Measurements from ENCODE around the gene LYVE1.

- TF ChIP-seq HDAC2 (IDR thresholded peaks at IDR 0.05) (no peak), RAD21 (conservative IDR thresholded peaks at IDR 0.05 in 1 of 2, IDR thresholded peaks at IDR 0.05 in 1 of 2) (no peak), CBX8 (IDR thresholded peaks at IDR 0.05) (no peak)
- TF ChIP-seq, protein P1, sequence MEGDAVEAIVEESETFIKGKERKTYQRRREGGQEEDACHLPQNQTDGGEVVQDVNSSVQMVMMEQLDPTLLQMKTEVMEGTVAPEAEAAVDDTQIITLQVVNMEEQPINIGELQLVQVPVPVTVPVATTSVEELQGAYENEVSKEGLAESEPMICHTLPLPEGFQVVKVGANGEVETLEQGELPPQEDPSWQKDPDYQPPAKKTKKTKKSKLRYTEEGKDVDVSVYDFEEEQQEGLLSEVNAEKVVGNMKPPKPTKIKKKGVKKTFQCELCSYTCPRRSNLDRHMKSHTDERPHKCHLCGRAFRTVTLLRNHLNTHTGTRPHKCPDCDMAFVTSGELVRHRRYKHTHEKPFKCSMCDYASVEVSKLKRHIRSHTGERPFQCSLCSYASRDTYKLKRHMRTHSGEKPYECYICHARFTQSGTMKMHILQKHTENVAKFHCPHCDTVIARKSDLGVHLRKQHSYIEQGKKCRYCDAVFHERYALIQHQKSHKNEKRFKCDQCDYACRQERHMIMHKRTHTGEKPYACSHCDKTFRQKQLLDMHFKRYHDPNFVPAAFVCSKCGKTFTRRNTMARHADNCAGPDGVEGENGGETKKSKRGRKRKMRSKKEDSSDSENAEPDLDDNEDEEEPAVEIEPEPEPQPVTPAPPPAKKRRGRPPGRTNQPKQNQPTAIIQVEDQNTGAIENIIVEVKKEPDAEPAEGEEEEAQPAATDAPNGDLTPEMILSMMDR (IDR thresholded peaks at IDR 0.05): no peak
Measured at GRCh38 chr11:10550503-10551289, 17.8 kb downstream of the LYVE1 start.
